HUES64 (cell line): ENCODE measurements around the gene FAM131B.
"Not testable (repeated sequence)": the region's sequence is repeated elsewhere in the genome, so short reads cannot be mapped to it uniquely, and the experiment has no call there.

ENCODE experiments used
- H3K27ac ChIP-seq: 2 replicates; pipeline ENCODE4 v1.7.0; 2013; ENCODE audit warnings: low read depth, low read length, inconsistent platforms
- H3K27me3 ChIP-seq: 2 replicates; pipeline ENCODE4 v1.6.1; 2013; ENCODE audit warnings: mild to moderate bottlenecking, low read length; ENCODE audit not compliant: insufficient read depth
- H3K36me3 ChIP-seq: 2 replicates; pipeline ENCODE4 v1.6.1; 2013; ENCODE audit warnings: mild to moderate bottlenecking, low read length; ENCODE audit not compliant: insufficient read depth
- H3K4me1 ChIP-seq: 2 replicates; pipeline ENCODE4 v1.6.1; 2013; ENCODE audit warnings: mild to moderate bottlenecking, low read length, moderate library complexity; ENCODE audit not compliant: insufficient read depth
- H3K4me3 ChIP-seq: 2 replicates; pipeline ENCODE4 v1.5.1; 2013; ENCODE audit warnings: mild to moderate bottlenecking, low read length, moderate library complexity
- H3K9ac ChIP-seq: 2 replicates; pipeline ENCODE4 v1.6.1; 2013; ENCODE audit warnings: mild to moderate bottlenecking, low read depth, low read length
- H3K9me3 ChIP-seq: 2 replicates; pipeline ENCODE4 v1.6.1; 2013; ENCODE audit warnings: low read depth, low read length; ENCODE audit not compliant: insufficient read depth
- WGBS: fragments of 150-250, 120-280 bp; methylation state at CpG from one replicate; pipeline ENCODE4 v1.1.7; 2013; ENCODE audit warnings: missing lambda C conversion rate; 5-methylcytosine and 5-hydroxymethylcytosine counted together

FAM131B gene

GRCh38 chr7:143393267-143394041 is 30.9 kb upstream of the FAM131B start:
- no peaks in the 10 kb centered on the region for H3K4me1 ChIP-seq
- H3K27ac ChIP-seq: no peak overlapping the region; the same call in 1 of the 2 replicates
- no peak overlapping the region for H3K4me3 ChIP-seq
- no peaks in the 10 kb centered on the region for H3K9me3 ChIP-seq
- no peaks in the 10 kb centered on the region for H3K27me3 ChIP-seq
- H3K9ac ChIP-seq: no peak overlapping the region
- WGBS: 94% methylated on average over 14 of the region's 14 CpGs
- peaks cover 97% of the 10 kb centered on the region for H3K36me3 ChIP-seq

- Histone ChIP-seq H3K36me3 (peaks cover 97% of the 10 kb centered on the region), H3K9me3 (no peaks in the 10 kb centered on the region), H3K27ac (no peak overlapping the region; the same call in 1 of the 2 replicates), H3K4me1 (no peaks in the 10 kb centered on the region), H3K9ac (no peak overlapping the region), H3K27me3 (no peaks in the 10 kb centered on the region), H3K4me3 (no peak overlapping the region)
- 97% methylated on average over 6 of the region's 6 CpGs for WGBS
Observed at GRCh38 chr7:143392875-143393266, 30.4 kb upstream of the FAM131B start.

- WGBS: 95% methylated on average over 8 of the region's 8 CpGs
- not testable (repeated sequence) for H3K9ac ChIP-seq, H3K4me1 ChIP-seq, H3K27ac ChIP-seq, H3K9me3 ChIP-seq, H3K4me3 ChIP-seq, H3K27me3 ChIP-seq
- peaks cover 94% of the 10 kb centered on the region for H3K36me3 ChIP-seq
Observed at GRCh38 chr7:143392427-143392826, 29.9 kb upstream of the FAM131B start.

DNA sequence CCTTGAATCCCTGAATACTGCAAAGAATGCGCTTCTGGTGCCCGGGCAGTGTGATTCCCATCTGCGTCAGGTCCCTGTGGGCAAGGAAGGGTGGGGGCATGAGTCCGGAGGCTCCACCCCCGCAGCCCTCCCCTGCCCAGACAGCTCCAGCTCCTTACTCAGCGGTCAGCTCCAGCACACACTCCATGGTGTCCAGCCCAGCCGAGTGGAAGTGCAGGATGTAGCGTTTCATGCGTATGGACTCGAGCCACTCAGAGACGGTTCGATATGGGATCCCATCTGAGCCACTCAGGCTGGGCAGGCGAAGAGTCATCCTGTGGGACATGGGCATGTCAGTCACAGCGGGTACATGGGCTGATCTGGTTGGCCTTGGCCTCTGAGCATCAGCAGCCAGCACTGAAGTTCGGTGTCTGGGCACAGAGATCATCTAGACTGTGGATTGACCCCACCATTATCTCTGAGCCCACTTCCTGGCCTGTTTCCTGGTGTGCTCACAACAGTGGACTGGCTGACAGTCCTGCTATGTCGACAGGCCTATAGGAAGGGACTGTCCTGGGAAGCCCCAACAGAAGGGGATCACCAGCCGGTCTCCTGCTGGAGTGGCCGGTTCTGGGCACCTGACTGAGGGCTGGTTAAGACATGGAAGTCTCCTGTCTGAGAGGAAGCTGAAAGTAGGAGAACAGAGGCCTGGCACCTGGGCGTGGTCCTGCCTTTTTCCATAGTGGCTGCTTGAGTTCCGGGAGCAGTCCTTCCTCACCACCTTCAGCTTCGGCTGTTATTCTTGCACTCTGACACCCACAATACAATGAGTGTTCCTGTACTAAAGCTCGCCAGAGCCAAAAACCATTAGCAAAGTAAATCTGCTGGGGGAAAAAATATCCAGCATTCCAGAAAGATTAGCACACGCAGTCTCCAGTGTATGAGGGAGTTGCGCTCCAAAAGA is 29.2 kb upstream of the FAM131B start:
- WGBS: 92% methylated on average over 24 of the region's 24 CpGs
- Histone ChIP-seq H3K36me3 (peaks cover 93% of the 10 kb centered on the region), H3K27ac (no peak overlapping the region; the same call in 1 of the 2 replicates), H3K9me3 (no peaks in the 10 kb centered on the region), H3K9ac (no peak overlapping the region), H3K27me3 (no peaks in the 10 kb centered on the region), H3K4me3 (no peak overlapping the region), H3K4me1 (no peaks in the 10 kb centered on the region)

DNA sequence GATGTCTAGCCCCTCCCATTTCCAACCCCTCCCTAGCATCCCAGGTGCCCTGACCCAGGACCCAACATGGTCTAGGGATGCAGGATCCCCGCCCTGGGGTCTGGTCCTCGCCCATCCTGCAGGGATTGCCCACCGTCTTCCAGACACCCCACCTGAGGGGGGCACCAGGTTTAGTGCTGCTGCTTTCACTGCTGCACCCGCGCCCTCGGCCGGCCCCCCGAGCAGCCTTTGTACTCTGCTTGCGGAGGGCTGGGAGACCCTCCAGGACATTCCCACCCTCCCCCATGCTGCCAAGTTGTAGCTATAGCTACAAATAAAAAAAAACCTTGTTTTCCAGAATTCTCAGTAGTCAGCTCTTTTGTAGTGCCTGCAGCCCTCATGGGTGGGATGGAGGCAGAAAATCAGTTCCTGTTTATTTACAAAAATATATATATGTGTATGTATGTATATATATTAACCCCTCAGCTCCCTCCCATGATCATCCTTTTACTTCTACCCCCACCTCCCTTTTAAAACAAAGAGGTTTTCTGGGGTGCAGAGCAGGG is 28.3 kb upstream of the FAM131B start:
- no peak overlapping the region for H3K4me3 ChIP-seq
- H3K27ac ChIP-seq: no peak overlapping the region; the same call in 1 of the 2 replicates
- peaks cover 92% of the 10 kb centered on the region for H3K36me3 ChIP-seq
- 94% methylated on average over 9 of the region's 9 CpGs for WGBS
- H3K9me3 ChIP-seq: no peaks in the 10 kb centered on the region
- no peaks in the 10 kb centered on the region for H3K27me3 ChIP-seq
- no peaks in the 10 kb centered on the region for H3K4me1 ChIP-seq
- no peak overlapping the region for H3K9ac ChIP-seq

DNA sequence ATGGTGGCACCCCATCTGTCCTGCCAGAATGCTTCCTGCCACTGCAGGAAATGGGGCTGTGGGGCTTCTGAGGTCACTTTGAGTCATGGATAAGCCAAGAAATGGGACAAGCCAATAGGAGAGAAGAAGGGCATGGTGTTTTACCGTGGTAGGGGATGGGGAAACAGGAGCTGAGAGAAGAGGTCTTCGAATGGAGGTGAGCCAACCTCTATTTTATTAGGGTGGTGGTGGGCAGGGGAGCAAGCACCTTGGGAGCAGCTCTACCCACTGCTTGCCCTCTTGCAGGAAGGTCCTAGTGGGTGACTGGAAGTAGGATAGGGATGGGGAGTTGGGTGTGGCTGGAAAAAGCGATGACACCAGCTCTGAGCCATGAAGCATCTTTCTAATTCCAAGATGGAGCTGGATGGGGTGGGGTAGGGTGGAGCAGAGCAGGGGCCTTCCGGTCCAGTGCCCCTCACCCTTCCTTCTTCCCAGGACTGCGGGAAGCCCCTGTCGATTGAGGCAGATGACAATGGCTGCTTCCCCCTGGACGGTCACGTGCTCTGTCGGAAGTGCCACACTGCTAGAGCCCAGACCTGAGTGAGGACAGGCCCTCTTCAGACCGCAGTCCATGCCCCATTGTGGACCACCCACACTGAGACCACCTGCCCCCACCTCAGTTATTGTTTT is 27.7 kb upstream of the FAM131B start:
- Histone ChIP-seq H3K27ac (no peak overlapping the region), H3K27me3 (no peaks in the 10 kb centered on the region), H3K9me3 (no peaks in the 10 kb centered on the region), H3K36me3 (peaks cover 91% of the 10 kb centered on the region), H3K4me1 (no peaks in the 10 kb centered on the region), H3K4me3 (no peak overlapping the region), H3K9ac (no peak overlapping the region)
- 90% methylated on average over 10 of the region's 10 CpGs for WGBS

DNA sequence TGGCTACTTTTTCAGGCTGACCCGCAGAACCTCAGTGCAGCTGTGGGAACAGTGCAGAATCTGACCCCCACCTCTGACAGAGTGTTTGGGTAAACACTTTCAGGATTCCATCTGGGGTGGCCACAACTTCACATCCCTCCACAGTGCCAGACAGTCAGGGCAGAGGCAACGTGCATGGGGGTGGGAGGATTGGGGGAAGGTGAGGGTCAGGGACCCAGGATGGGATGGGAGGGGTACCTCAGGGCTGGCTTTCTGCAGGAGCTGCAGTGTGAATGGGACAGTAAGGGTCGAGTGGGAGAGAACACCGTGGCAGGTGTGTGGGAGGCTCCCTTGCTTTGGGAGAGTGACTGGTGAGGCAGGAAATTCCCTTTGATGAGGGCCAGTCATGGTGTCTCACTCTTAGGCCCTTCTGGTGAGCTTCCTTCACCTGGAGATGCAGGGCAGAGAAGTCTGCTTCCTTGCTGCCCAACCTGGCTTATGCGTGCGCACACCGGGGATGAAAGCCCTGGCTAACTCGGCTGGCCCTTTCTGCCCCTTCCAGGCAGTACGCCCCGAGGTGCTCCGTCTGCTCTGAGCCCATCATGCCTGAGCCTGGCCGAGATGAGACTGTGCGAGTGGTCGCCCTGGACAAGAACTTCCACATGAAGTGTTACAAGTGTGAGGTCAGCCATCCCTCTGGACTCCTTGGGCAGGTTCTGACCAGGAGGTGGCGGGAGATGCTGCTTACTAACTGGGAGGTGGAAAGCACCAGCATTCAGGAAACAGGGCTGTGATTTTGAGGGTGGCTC is 27.0 kb upstream of the FAM131B start:
- no peaks in the 10 kb centered on the region for H3K4me1 ChIP-seq
- no peak overlapping the region for H3K4me3 ChIP-seq
- H3K9ac ChIP-seq: no peak overlapping the region
- no peaks in the 10 kb centered on the region for H3K9me3 ChIP-seq
- H3K27me3 ChIP-seq: no peaks in the 10 kb centered on the region
- peaks cover 91% of the 10 kb centered on the region for H3K36me3 ChIP-seq
- peak overlapping the region; percentile 33; the same call in 1 of the 2 replicates for H3K27ac ChIP-seq
- WGBS: 93% methylated on average over 15 of the region's 15 CpGs

GRCh38 chr7:143388491-143389101 is 26.1 kb upstream of the FAM131B start:
- Histone ChIP-seq H3K36me3 (peaks cover 92% of the 10 kb centered on the region), H3K9ac (no peak overlapping the region), H3K27me3 (no peaks in the 10 kb centered on the region), H3K27ac (peak overlapping the region; percentile 33; the same call in 1 of the 2 replicates), H3K9me3 (no peaks in the 10 kb centered on the region), H3K4me1 (no peaks in the 10 kb centered on the region; the same call in 1 of the 2 replicates), H3K4me3 (no peak overlapping the region)
- WGBS: 94% methylated on average over 28 of the region's 28 CpGs

- H3K9me3 ChIP-seq: no peaks in the 10 kb centered on the region
- no peak overlapping the region for H3K9ac ChIP-seq
- WGBS: 94% methylated on average over 10 of the region's 10 CpGs
- H3K27me3 ChIP-seq: no peaks in the 10 kb centered on the region
- no peaks in the 10 kb centered on the region; the same call in 1 of the 2 replicates for H3K4me1 ChIP-seq
- H3K27ac ChIP-seq: no peak overlapping the region
- peaks cover 92% of the 10 kb centered on the region for H3K36me3 ChIP-seq
- H3K4me3 ChIP-seq: no peak overlapping the region
Observed at GRCh38 chr7:143388051-143388450, 25.5 kb upstream of the FAM131B start.
